NCI-H748 treated with DMSO at 0.1 percent for 48 hours (cell line): Measurements from ENCODE around the gene KISS1R.

Experiments used
- DNase-seq: peaks from one replicate; lab custom pipeline; 2025; lab: John Stamatoyannopoulos, UW

KISS1R gene

DNA sequence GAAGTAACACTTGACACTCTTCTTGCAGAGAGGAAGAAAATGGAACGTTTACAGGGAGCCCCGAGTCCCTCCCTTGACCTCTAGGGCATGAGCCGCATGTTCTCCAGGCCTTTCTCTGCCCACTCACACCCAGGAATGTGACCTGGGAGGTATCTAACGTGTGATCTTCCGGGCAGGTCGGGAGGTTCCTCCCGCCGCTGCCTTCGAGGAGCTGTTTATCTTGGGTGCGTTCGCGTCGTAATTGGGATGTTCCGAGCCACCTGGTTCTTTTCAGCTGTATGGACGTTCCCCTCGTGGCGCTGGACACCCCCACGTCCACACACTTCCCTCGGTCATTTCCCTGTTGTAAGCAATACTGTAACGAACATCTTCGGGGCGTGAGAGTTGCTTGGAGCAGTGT, 22.3 kb downstream of the KISS1R start:
- DNase-seq = no peak

DNA sequence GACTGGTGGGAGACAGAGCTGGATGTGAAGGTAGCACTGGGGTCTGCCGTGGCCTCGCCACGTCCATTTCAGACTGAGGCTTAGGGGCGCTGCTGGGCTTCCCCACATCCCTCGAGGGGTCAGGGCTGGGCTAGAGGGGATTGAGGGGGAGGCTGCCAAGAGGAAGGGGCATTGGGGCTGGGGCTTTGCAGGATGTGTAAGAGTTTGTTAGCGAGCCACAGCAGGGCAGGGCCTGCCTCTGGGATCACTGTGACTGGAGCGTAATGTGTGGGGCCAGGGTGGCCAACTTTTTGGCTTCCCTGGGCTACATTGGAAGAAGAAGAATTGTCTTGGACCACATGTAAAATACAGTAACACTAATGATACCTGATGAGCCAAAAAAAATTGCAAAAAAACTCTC, 22.8 kb downstream of the KISS1R start:
- DNase-seq = no peak

DNA sequence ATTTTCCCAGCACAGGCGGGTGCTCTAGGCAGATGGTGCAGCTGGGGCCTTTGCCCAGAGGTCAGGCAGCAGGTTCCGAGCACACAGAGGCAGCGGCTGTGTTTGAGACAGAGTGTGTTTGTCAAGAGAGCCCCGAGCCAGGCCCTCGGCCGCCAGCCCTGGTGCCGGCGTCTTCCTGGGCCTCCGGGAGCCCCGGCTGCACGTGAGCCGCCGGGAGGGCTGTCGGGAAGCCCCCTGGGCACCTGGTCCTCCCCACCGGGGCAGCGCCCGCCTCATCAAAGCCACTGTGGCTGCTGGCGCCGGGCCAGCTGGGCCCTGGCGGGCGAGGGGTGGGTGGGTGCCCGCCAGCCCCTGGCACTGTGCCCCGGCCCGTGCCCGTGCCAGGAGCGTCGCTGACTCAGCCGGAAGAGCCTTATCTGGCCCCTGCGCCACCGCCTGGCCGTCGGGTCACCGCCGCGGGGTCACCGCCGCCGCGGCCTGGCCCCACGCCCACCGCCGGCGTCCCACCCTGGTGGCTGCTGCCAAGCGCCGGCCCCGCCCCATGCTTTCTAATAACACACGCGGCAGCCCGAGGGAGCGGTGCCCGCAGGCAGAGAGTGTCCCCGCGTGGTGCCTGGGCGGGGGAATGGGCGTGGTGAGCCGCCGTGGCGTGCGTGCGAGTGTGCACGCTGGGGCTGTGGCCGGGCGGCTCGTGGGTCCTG, 23.6 kb downstream of the KISS1R start:
- no peak for DNase-seq

DNA sequence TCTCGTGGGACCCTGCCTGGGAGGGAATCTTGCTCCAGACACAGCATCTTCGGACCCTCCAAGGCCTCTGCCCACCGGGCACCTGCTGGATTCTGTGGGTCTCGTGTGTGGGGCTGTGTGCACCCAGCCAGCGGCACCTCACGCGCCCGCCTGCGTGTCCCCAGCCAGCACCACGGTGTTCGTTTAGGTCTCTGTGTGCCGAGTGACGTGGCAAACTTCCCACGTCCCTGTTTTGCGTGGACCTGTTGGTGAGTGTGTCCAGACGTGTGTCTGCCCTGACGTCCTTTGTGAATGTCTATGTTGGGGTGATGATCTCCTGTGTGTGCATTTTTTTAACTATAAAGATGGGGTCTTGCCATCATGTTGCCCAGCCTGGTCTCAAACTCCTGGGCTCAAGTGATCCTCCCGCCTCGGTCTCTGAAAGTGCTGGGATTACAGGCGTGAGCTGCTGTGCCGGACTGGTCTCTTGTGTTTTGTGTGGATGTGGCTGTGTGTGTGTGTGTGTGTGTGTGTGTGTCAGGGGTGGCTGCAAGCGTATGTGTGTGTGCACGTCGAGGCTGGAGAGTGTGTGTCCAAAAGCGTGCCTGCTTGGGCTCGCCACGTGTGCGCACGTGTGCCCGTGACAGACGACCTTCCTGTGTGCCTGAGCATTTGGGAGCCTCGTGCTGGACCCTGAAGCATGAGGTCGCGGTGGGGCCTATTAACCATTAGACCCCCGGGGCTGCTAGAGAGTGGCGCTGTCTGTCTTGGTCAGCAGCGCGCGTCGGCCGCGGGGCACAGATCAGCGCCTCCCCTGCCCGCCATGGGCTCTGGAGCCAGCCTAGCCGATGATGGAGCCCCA, 24.4 kb downstream of the KISS1R start:
- DNase-seq = no peak

DNA sequence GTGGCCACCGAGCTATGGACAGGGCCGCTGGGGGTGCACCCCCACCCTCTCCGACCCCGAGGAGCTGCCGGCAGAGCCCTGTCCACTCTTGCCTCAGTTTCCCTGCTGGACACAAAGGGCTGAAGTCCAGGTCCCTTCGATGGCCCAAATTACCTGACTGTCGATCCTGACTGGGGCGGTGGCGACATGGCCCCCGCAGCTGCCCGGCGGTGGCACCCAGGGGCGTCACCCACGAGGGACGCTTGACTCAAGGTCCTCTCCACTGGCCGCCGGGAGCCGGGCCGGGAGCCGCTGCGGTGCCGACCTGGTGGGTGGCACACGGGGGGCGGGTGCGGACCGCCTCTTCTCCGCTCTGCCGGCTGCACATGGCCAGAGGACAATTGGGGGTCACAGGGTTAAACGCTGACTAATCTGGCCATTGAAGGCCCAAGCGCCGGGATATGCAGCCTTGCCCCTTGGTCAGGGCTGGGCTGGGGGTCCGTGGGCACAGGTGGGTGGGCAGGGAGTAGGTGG, 25.1 kb downstream of the KISS1R start:
- DNase-seq = no peak

DNA sequence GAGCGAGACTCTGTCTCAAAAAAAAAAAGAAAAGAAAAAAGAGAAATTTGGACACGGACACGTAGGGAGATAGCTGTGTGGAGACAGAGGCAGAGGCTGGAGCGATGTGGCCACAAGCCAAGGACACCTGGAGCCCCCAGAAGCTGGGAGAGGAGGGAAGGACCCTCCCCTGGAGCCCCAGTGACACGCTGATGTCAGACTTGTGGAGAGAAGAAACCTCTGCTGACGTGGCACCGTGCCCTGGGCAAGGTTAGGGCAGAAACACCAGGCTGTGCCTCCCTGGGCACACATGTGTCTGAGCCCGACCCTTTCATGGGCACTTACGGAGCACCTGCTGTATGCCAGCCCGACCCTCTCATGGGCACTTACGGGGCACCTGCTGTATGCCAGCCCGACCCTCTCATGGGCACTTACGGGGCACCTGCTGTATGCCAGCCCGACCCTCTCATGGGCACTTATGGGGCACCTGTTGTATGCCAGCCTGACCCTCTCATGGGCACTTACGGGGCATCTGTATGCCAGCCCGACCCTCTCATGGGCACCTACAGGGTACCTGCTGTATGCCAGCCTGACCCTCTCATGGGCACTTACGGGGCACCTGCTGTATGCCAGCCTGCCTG, 26.5 kb downstream of the KISS1R start:
- DNase-seq = no peak

DNA sequence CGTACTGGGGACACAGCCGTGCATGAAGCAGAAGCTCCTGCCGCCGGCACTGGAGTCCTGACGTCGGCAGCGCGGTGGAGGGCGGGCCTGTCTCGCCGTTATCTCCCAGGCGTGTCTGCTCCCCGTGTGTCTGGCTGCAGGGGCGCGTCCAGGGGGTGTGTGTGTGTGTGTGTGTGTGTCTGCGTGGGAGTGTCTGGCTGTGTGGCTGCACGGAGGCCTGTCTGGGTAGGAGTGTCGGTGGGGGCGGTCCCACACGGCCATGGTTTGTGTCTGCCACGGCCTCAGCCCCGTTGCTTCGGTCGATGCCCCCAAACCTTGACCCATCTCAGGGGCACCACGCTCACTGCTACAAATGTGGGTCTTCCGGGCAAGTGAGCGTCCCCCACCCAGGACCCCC, 27.0 kb downstream of the KISS1R start:
- DNase-seq = no peak

DNA sequence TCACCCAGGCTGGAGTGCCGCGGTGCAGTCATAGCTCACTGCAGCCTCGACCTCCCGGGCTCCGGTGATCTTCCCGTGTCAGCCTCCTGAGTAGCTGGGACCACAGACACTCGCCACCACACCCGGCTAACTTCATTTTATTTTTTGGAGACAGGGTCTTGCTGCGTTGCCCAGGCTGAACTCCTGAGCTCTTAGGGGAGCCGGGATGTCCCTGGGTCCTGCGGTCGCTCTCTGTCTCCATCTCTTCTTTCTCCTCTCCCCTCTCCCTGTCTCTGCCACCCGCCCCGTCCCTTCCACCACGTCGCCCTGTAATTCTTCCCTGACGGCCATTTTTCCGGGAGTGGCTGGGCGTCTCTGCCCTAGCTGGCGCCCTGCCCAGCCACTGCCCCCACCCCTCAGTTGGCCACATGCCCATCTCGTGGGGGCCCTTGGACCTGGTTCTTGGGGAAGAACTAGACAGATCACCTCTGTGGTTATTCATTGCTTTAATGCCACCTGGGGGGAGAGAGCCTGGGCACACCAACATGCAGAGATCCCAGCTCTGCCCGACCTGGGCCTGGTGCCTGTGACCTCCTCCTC, 27.6 kb downstream of the KISS1R start:
- DNase-seq = no peak

DNA sequence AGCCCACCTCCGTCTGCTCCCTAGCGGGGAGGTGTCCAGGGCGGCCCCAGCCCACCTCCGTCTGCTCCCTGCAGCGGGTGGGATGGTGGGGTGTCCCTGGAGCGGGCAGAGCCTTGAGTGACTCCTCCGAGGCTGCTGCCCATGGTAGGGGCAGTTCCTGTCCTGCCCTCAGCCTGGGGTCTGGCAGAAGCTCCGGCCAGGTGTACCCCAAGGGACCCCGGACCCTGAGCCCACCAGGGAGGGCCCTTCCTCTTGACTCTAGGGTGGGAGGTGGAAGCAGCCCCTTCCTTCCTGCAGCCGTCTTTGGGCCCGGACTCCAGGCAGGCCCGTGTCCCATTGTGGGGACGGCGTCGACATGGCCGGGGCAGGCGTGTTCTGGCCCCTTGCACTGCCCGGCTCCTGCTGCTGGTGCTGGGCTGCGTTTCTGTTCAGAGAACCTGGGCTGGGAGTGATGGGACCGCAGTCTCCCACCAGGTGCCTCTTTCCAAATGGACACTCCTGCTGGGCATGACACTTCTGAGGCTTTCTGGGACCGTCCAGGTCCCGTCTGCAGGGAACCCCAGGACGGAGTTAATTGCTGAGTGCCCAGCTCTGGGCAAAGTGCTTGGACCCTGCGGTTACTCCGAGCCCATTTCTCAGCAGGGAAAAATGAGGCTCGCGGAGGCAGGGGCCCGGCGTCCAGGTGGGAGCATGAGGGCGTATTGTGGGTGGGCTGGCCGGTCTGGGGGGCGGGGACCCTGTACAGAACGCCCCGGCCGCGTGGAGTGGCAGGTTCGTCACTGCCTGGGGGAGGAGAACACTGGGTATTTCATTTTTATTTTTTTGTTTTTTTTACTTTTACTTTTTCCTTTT, 28.5 kb downstream of the KISS1R start:
- no peak for DNase-seq

DNA sequence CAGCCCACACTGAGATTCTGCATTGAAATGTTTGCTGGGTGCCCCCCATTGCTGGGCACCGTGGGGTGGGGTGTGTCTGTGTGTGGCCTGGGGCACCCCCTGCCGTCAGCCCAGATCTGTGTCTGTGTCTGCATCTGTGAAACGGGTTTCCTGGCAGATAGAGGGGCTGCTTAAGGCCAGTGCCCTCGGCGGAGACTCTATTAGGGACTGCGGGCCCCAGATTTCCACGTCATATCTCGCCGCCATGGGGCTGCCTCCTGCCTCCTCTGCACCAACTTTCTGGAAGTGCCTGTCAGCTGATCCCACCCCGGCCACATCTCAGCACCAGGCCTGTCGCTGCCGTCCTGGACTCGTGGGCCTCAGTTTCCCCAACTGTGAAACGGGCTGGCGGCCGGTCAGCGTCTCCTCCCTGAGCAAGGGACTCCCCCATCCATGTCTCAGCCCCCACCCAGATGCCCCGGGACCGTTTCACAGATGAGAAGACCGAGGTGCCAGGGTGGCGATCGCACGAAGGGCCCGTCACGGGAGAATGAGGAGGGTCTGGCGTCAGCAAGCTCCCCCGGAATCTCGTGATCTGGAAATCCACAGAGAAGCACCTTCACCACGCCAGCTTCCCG, 30.1 kb downstream of the KISS1R start:
- no peak for DNase-seq

DNA sequence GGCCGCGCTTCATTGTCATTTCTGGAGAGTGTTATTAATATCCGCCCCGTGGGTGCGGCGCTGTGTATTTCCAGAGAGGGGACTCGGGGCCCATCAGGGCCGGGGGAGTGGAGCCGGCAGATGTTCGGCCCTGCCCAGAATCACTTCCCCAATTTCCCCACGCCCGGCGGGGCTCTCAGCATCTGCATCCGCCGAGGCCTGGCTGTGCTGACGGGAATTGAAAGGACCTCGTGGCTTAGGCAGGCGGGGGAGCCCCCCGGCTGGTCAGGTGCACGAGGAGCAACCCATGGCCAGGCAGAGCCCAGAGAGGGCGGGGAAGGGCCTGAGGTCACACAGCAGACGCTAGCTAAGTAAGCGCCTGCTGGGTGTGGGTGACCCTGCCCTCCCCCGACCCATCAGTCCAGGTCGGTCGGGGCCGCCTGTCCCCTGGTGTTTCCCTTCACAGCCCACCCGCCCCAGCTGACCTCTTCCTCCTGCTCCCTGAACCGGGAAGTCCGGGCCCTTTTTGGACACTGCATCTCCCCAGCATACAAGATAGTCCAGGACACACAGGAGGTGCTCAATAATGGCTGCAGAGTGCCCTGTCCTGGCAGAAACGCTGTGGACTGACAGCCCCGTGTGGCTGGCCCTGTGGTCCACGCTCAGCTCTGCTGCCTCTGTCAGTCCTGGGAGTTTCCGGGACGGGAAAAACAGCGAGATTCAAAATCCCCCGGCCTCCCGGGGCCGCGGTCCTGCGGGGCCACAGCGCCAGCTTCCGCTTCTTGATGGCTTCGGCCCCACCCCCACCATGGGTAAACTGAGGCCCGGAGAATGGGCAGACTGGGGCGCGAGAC, 30.8 kb downstream of the KISS1R start:
- DNase-seq = no peak

DNA sequence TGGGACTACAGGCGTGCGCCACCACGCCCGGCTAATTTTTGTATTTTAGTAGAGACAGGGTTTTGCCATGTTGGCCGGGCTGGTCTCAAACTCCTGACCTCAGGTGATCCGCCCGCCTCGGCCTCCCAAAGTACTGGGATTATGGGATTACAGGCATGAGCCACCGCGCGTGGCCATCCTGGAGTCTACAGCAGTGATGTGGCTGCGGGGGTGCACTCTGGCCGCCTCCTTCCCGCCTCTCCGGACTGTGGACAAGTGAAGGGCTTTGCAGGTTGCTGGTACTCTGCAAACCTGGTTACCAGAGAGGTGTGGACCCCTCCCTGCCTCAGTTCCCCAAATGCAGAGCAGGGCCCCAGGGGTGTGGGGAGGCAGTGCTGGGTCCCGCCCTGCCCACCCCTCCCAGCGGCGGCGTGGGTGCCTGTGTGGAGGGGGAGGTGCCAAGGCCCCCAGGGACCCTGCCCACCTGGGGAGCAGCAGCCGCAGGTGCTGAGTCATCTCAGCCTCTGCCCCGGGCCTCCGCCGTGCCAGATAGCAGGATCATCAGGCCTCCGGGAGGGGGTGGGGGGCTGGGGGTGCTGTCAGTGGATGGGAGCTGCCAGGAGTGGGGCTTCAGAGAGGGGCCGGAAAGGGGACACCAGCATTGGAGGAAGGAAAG, 31.8 kb downstream of the KISS1R start:
- DNase-seq = no peak

DNA sequence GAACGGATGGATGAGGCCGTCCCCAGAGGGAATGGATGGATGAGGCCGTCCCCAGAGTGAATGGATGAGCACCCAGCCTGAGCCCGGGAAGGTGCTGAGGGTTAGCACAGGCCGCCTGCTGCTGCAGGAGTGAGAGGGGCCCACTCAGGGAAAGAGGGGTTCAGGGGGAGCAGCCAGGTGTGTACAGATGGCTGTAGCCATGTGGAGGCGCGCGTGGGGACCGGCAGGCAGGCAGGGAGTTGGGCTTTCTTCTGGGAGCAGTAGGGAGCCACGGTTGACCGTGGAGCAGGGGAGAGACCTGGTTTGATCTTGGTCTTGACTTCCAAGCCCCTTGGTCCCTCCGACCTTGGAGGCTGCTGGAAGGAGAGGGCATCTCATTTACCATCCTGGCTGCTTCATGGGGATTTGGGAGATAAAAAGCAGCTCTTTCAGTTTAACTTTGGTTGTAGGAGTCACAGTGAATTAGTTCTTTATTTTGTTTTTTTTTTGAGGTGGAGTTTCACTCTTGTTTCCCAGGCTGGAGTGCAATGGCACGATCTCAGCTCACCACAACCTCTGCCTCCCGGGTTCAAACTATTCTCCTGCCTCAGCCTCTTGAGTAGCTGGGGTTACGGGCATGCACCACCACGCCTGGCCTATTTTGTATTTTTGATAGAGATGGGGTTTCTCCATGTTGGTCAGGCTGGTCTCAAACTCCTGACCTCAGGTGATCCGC, 33.4 kb downstream of the KISS1R start:
- no peak for DNase-seq

DNA sequence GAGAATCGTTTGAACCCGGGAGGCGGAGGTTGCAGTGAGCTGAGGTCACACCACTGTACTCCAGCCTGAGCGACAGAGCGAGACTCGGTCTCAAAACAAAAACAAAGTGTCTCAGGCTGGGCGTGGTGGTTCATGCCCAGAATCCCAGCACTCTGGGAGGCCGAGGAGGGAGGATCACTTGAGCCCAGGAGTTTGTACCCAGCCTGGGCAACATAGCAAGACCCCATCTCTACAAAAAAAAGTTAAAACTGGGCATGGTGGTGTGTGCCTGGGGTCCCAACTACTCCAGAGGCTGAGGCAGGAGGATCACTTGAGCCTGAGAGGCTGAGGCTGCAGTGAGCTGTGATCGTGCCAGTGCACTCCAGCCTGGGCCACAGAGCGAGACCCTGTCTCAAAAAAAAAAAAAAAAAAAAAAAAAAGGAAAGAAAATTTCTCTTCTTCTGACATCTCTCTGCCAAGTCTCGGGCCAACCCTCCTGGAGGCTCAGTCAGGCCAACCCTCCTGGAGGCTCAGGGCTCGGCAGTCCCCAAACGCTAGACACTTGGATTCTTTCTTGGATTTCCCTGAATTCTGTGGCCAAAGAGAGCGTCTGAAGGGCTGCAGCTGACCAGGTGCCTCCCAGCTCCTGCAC, 35.0 kb downstream of the KISS1R start:
- no peak for DNase-seq

DNA sequence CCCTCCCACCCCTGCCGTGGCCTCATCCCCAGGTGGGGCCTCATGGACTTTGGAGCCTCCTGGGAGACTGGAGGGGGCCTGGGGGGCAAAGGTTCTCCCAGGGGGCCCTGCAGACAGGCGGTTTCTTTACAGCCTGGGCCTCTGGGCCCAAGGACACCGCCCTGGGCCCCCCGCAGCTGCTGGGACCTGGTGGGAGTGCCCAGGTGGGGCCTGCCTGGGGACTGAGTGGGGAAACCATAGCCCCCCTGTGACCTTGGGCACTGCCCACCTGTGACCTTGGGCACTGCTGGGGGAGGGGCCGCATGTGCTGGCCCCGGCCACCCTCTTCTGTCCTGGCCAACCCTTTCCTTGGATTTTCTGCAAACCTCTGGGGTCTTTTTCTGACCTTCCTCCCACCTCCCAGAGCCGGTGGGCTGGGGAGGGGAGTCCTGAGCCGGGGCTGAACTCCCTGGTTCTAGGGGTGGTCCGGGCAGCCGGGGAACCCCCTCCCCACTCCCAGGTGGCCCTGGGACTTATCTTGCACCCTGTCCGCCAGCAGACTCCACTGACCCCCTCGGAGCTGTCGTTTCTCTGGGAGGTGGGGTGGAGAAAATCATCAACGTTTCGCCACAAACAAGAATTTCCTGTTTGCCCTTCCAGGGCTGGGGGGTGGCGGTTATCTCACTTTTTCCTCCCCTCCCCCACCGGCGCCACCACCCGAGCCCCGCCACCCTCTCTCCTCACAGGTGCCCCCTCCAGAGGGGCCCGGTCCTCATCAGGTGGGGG, 35.7 kb downstream of the KISS1R start:
- DNase-seq = no peak

DNA sequence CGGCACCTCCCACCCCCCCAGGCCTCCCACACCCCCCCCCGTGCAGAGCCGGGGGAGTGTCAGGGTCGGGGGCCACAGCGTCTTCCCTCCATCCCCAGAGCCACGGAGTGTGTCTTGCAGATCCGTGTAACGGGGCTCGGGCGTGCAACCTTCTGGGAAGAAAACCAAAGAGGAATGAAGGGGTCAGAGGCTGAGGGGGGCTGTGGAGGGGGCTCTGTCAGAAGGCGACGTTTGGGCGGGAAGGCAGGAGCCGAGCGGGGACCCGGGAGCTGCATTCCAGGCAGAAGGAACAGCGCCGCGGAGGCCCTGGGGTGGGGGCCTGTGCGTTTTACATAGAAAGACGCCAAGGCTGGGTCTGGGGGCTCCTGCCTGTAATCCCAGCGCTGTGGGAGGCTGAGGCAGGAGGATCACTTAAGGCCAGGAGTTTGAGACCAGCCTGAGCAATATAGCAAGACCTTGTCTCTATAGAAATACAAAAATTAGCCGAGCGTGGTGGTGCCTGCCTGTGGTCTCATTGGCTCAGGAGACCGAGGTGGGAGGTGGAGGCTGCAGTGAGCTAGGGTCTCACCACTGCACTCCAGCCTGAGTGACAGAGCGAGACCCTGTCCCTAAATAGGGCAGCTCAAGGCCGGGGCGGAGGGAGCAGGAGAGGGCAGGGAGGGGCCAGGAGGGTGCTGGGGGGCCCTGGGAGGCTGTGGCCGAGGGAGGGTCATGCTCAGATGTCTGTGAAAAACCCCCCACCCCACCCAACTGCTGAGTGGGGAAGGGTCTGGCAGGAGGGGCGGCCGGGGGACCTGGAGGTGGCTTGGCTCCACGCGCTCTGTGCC, 36.5 kb downstream of the KISS1R start:
- DNase-seq = no peak

DNA sequence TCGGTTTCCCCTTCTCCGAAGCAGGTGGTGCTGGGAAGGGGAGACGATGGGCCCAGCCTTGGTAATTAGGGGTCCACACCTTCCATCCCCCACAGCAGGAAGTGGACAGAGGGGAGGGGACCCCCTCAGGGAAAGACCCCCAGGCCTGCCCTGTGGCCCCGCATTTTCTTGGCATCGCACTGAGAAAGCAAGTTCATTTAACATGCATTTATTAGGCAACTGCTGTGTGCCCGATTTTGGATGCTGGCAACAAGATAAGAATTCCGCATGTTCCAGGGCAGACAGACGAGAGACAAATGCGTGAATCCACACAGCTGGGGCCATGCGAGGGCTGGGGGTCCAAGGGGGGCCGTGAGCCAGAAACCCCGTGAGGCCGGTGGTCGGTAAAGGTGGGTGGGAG, 37.1 kb downstream of the KISS1R start:
- DNase-seq = no peak
